ENCODE data around the gene PROB1. TPM values are rescaled to one million over a fixed set of nuclear protein-coding genes. Genes with fewer than 3 reads are reported as not detected.

PROB1 gene
- total and polyA plus RNA-seq, 9 of the 15 experiments (the other 6 are each of a cell fraction or from before 2014, with no cell fraction given), result 0.01 to 1.8 (median 0.47) TPM

GRCh38 chr5:139341689-139342422 lies 53.0 kb downstream of the PROB1 start, which contains the start of gene PAIP2 (continued):
- TF ChIP-seq CREB5 (CRISPR knock-in tag; IDR thresholded peaks at IDR 0.05), result no peak
- no peak for TF ChIP-seq NFXL1 (CRISPR knock-in tag; IDR thresholded peaks at IDR 0.05)
- TF ChIP-seq SMARCA4 (IDR thresholded peaks at IDR 0.05), result no peak; the same call in 1 of the 2 replicates
- TF ChIP-seq ZNF324 (CRISPR knock-in tag; IDR thresholded peaks at IDR 0.05), result no peak
- TF ChIP-seq FOXP4 (CRISPR knock-in tag; IDR thresholded peaks at IDR 0.05; ENCODE audit: borderline replicate concordance), result peak; percentile 89; the same call in 1 of the 2 replicates
- TF ChIP-seq ZNF23 (CRISPR knock-in tag; IDR thresholded peaks at IDR 0.05), result no peak
- no peak for TF ChIP-seq THRA (IDR thresholded peaks at IDR 0.05)
- no peak for TF ChIP-seq U2AF1 (optimal IDR thresholded peaks at IDR 0.05; ENCODE audit: low read depth, low read length)
- TF ChIP-seq CHD4 (IDR thresholded peaks at IDR 0.05; ENCODE audit: insufficient read depth, insufficient replicate concordance, low read depth, low read length, poor library complexity, severe bottlenecking), result no peak
- no peak for TF ChIP-seq PTRF (tag; IDR thresholded peaks at IDR 0.05)
- no peak for TF ChIP-seq ZNF140 (CRISPR knock-in tag; IDR thresholded peaks at IDR 0.05)
- TF ChIP-seq NKRF (IDR thresholded peaks at IDR 0.05; ENCODE audit: borderline replicate concordance), result no peak; the same call in 1 of the 2 replicates
- TF ChIP-seq GTF2E2 (tag; IDR thresholded peaks at IDR 0.05), result peak; percentile 71; the same call in 1 of the 2 replicates
- no peak; a peak in 1 of 4 replicates for TF ChIP-seq NONO (IDR thresholded peaks at IDR 0.05; ENCODE audit: low read depth in 2 of 2, low read length in 1 of 2)
- TF ChIP-seq FOXA3 (CRISPR knock-in tag; conservative IDR thresholded peaks at IDR 0.05 in 1 of 2, IDR thresholded peaks at IDR 0.05 in 1 of 2), result no peak; a peak in 1 of 4 replicates
- no peak for TF ChIP-seq ZEB2 (IDR thresholded peaks at IDR 0.05)
- TF ChIP-seq MAFG (tag; conservative IDR thresholded peaks at IDR 0.05), result no peak
- TF ChIP-seq ETS1 (conservative IDR thresholded peaks at IDR 0.05; ENCODE audit: control insufficient read depth, low read depth, low read length), result peak; percentile 71
- 0 out of 2 replicates have a peak, but pooled peaks have one; percentile 80 for TF ChIP-seq RBM14 (IDR thresholded peaks at IDR 0.05; ENCODE audit: borderline replicate concordance, insufficient read depth, low read depth, low read length)
